H1 (cell line): ENCODE data around the gene MARS1. TPM values are rescaled to one million over a fixed set of nuclear protein-coding genes. Genes with fewer than 3 reads are reported as not detected.
"Not testable (repeated sequence)": the region's sequence is repeated elsewhere in the genome, so short reads cannot be mapped to it uniquely, and the experiment has no call there.

Source experiments
- CTCF ChIA-PET: fragments of 300-600 bp; sonication (Branson Sonifier 250); formaldehyde crosslinking; loops from one replicate; lab custom pipeline; 2021; ENCODE audit not compliant: partially characterized antibody; lab: Charles Lee
- POLR2A ChIA-PET: fragments of 300-600 bp; sonication (Branson Sonifier 250); formaldehyde crosslinking; loops from one replicate; lab custom pipeline; 2021; ENCODE audit warnings: inconsistent platforms; ENCODE audit not compliant: partially characterized antibody; lab: Charles Lee
- DNase-seq, 2 experiments: peaks; one replicate each; pipeline versions ENCODE4 v3.0.0 to v3.0.0-alpha.2; 2010 to 2022; ENCODE audit warnings: low spot score in 2 of 2, low read depth in 1 of 2, mixed read lengths in 1 of 2
- FAIRE-seq: peaks from 2 replicates; lab custom pipeline; 2011; peaks lifted over from hg19 to GRCh38; lab: Jason Lieb, UNC
- H2AFZ ChIP-seq: 2 replicates; pipeline ENCODE4 v1.8.1; 2012; ENCODE audit warnings: low read length, inconsistent platforms
- H2AK5ac ChIP-seq: 2 replicates; pipeline ENCODE4 v1.6.1; 2013; ENCODE audit warnings: low read depth, low read length
- H2BK120ac ChIP-seq: replicated peaks from 2 replicates; pipeline ENCODE3; 2013; ENCODE audit warnings: low read depth, low read length, inconsistent platforms
- H2BK12ac ChIP-seq: 2 replicates; pipeline ENCODE4 v1.6.1; 2013; ENCODE audit warnings: low read depth, low read length
- H2BK15ac ChIP-seq: 2 replicates; pipeline ENCODE4 v1.6.1; 2013; ENCODE audit warnings: low read length
- H2BK20ac ChIP-seq: 2 replicates; pipeline ENCODE4 v1.6.1; 2013; ENCODE audit warnings: low read length
- H2BK5ac ChIP-seq: 2 replicates; pipeline ENCODE4 v1.6.1; 2013; ENCODE audit warnings: low read depth, low read length
- H3K14ac ChIP-seq: 2 replicates; pipeline ENCODE4 v1.6.1; 2013; ENCODE audit warnings: inconsistent platforms; ENCODE audit not compliant: insufficient read length
- H3K18ac ChIP-seq: 2 replicates; pipeline ENCODE4 v1.6.1; 2013; ENCODE audit warnings: low read length; ENCODE audit errors: extremely low read depth
- H3K23ac ChIP-seq: 2 replicates; pipeline ENCODE4 v1.6.1; 2013; ENCODE audit warnings: inconsistent platforms; ENCODE audit not compliant: insufficient read length
- H3K23me2 ChIP-seq: 2 replicates; pipeline ENCODE4 v1.6.1; 2013; ENCODE audit warnings: low read depth, low read length
- H3K27ac ChIP-seq: 2 replicates; pipeline ENCODE4 v1.6.1; 2011; ENCODE audit warnings: low read depth, low read length, inconsistent platforms
- H3K27me3 ChIP-seq, 4 experiments: replicated peaks in 1 of 4; 1 replicate in 1 of 4; 2 replicates in 3 of 4; pipeline versions ENCODE4 v1.6.1 to v1.8.1; 2011 to 2013; ENCODE audit warnings: low read length in 3 of 4, mild to moderate bottlenecking in 3 of 4, inconsistent platforms in 2 of 4, mixed read lengths in 2 of 4, moderate library complexity in 1 of 4; ENCODE audit not compliant: control insufficient read depth in 3 of 4, insufficient read depth in 3 of 4; ENCODE audit errors: extremely low read depth in 1 of 4
- H3K36me3 ChIP-seq, 4 experiments: 2 replicates each; pipeline versions ENCODE4 v1.6.1 to v1.8.1; 2011 to 2013; ENCODE audit warnings: mild to moderate bottlenecking in 4 of 4, low read length in 3 of 4, moderate library complexity in 2 of 4, control low read depth in 1 of 4, inconsistent platforms in 1 of 4; ENCODE audit not compliant: insufficient read depth in 4 of 4, control insufficient read depth in 2 of 4
- H3K4ac ChIP-seq: replicated peaks from 2 replicates; pipeline ENCODE3; 2013; ENCODE audit warnings: low read length, low read depth, mixed read lengths, inconsistent platforms; ENCODE audit not compliant: insufficient read length
- H3K4me1 ChIP-seq, 4 experiments: replicated peaks in 1 of 4; 1 replicate in 1 of 4; 2 replicates in 3 of 4; pipeline versions ENCODE4 v1.6.1 to v1.8.1; 2011 to 2013; ENCODE audit warnings: low read length in 3 of 4, inconsistent platforms in 2 of 4, mixed read lengths in 1 of 4; ENCODE audit not compliant: insufficient read depth in 4 of 4, control insufficient read depth in 3 of 4
- H3K4me2 ChIP-seq, 2 experiments: 2 replicates each; pipeline versions ENCODE4 v1.6.1 to v1.8.1; 2011 to 2013; ENCODE audit warnings: low read depth in 2 of 2, low read length in 2 of 2, control low read depth in 1 of 2, inconsistent platforms in 1 of 2, mild to moderate bottlenecking in 1 of 2; ENCODE audit not compliant: insufficient read depth in 1 of 2
- H3K4me3 ChIP-seq, 4 experiments: fragments of 200-600, 300-600 bp in 1 of 4; sonication (generic), shearing (Covaris generic), sonication (Bioruptor Twin) in 1 of 4; 2 replicates each; pipeline versions ENCODE4 v1.5.1 to v1.8.1; 2011 to 2016; ENCODE audit warnings: low read length in 4 of 4, low read depth in 3 of 4, control low read depth in 2 of 4, inconsistent platforms in 2 of 4, mild to moderate bottlenecking in 2 of 4, mixed read lengths in 1 of 4, moderate library complexity in 1 of 4; ENCODE audit not compliant: insufficient read depth in 2 of 4; ENCODE audit errors: extremely low read depth in 1 of 4
- H3K56ac ChIP-seq: replicated peaks from 2 replicates; pipeline ENCODE3; 2013; ENCODE audit warnings: low read depth, mild to moderate bottlenecking, mixed read lengths, low read length, inconsistent platforms; ENCODE audit not compliant: insufficient read length
- H3K79me1 ChIP-seq: 2 replicates; pipeline ENCODE4 v1.6.1; 2013; ENCODE audit warnings: low read depth, low read length, control low read depth
- H3K79me2 ChIP-seq, 2 experiments: 2 replicates each; pipeline versions ENCODE4 v1.6.1 to v1.8.1; 2012 to 2013; ENCODE audit warnings: low read length in 2 of 2, mild to moderate bottlenecking in 2 of 2, inconsistent platforms in 1 of 2; ENCODE audit not compliant: insufficient read depth in 2 of 2, control insufficient read depth in 1 of 2
- H3K9ac ChIP-seq, 4 experiments: replicated peaks in 1 of 4; 1 replicate in 1 of 4; 2 replicates in 3 of 4; pipeline versions ENCODE4 v1.6.1 to v1.8.1; 2011 to 2013; ENCODE audit warnings: low read depth in 3 of 4, low read length in 3 of 4, control low read depth in 2 of 4, mild to moderate bottlenecking in 2 of 4, moderate library complexity in 2 of 4, inconsistent platforms in 1 of 4; ENCODE audit errors: extremely low read depth in 1 of 4
- H3K9me3 ChIP-seq, 2 experiments: 2 replicates each; pipeline versions ENCODE4 v1.6.1 to v1.8.1; 2012 to 2013; ENCODE audit warnings: mild to moderate bottlenecking in 2 of 2, moderate library complexity in 2 of 2, control low read depth in 1 of 2, inconsistent platforms in 1 of 2, low read depth in 1 of 2, low read length in 1 of 2, mixed read lengths in 1 of 2; ENCODE audit not compliant: insufficient read depth in 2 of 2
- H4K20me1 ChIP-seq, 2 experiments: replicated peaks in 1 of 2; 2 replicates each; pipeline versions ENCODE3 to v1.8.1; 2011 to 2013; ENCODE audit warnings: inconsistent platforms in 2 of 2, low read length in 2 of 2, mild to moderate bottlenecking in 1 of 2; ENCODE audit not compliant: insufficient read depth in 2 of 2, control insufficient read depth in 1 of 2
- H4K5ac ChIP-seq: 2 replicates; pipeline ENCODE4 v1.6.1; 2013; ENCODE audit warnings: low read length, low read depth, mixed read lengths, inconsistent platforms; ENCODE audit not compliant: insufficient read length
- H4K8ac ChIP-seq: 2 replicates; pipeline ENCODE4 v1.8.0; 2013; ENCODE audit warnings: mild to moderate bottlenecking, moderate library complexity, low read length, inconsistent platforms; ENCODE audit not compliant: insufficient read depth; ENCODE audit errors: extremely low read depth
- H4K91ac ChIP-seq: replicated peaks from 2 replicates; pipeline ENCODE3; 2013; ENCODE audit warnings: low read length, mixed read lengths, inconsistent platforms; ENCODE audit not compliant: insufficient read length
- WGBS, 2 experiments: shearing (Covaris generic) in 1 of 2; methylation state at CpG; one replicate each; pipeline versions ENCODE4 v1.1.6 to v1.1.7; 2013 to 2015; ENCODE audit warnings: low lambda C conversion rate in 2 of 2, mixed read lengths in 2 of 2, inconsistent platforms in 1 of 2, low coverage in 1 of 2, missing lambda C conversion rate in 1 of 2; ENCODE audit not compliant: insufficient replicate concordance in 2 of 2, insufficient coverage in 1 of 2, insufficient read length in 1 of 2; ENCODE audit errors: extremely low coverage in 1 of 2, missing lambda C conversion rate in 1 of 2; 5-methylcytosine and 5-hydroxymethylcytosine counted together
- polyA plus RNA-seq, 7 experiments: library from polyadenylated mRNA; depleted of rRNA in 3 of 7; stranded (reverse) in 5 of 7; unstranded in 2 of 7; fragments of >200 nt in 5 of 7; fragments of 200-250 nt in 2 of 7; gene quantifications; 1 replicate in 5 of 7; 2 replicates in 1 of 7; 4 replicates in 1 of 7; pipeline versions ENCODE4 v1.2.1 to v1.2.3, GENCODE V29; 2011 to 2013; ENCODE audit warnings: missing spikeins in 2 of 7, mixed read lengths in 2 of 7
- total RNA-seq: library from RNA; stranded (reverse); fragmentation: NEBNext Ultra II Directional; extraction: Animal tissue kit (Norgen Biotek cat#: 25700); gene quantifications from 2 replicates; pipeline ENCODE4 v1.2.1, GENCODE V29; 2021

The MARS1 gene
- total and polyA plus RNA-seq, 2 of the 8 experiments (the other 6 are each of a cell fraction or from before 2014, with no cell fraction given) = 194 to 407 TPM

DNA sequence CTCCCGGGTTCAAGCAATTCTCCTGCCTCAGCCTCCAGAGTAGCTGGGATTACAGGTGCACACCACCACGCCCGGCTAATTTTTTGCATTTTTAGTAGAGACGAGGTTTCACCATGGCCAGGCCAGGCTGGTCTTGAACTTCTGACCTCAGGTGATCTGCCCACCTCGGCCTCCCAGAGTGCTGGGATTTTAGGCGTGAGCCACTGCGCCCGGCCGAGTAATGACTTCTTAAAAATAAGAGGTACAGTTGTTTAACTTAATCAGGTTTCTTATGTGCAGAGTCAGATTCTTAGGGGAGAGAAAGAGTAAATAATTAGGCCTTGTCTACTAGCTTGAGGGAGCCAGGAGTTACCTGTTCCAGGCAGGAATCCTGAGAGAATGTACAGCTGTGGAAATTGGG is 26.4 kb downstream of the MARS1 start:
- H3K9ac ChIP-seq, H3K27me3 ChIP-seq, H3K4me2 ChIP-seq, FAIRE-seq, H3K27ac ChIP-seq, H2BK120ac ChIP-seq, H3K4ac ChIP-seq, H3K4me1 ChIP-seq, H4K8ac ChIP-seq, H2BK12ac ChIP-seq, H2BK15ac ChIP-seq, H3K4me3 ChIP-seq, H3K23me2 ChIP-seq, H4K91ac ChIP-seq, H3K14ac ChIP-seq, H2BK5ac ChIP-seq, H3K9me3 ChIP-seq, H3K79me1 ChIP-seq, H3K56ac ChIP-seq, H3K23ac ChIP-seq, H2AK5ac ChIP-seq, DNase-seq, H2AFZ ChIP-seq, H3K18ac ChIP-seq, H2BK20ac ChIP-seq, H4K5ac ChIP-seq: not testable (repeated sequence)
- Histone ChIP-seq H3K79me2 (peaks cover 0 to 14% of the 10 kb centered on the region in 2 experiments; a peak in 2 of 4 replicates), H3K36me3 (peaks cover 54 to 93% (median 73%) of the 10 kb centered on the region in 4 experiments), H4K20me1 (peaks cover 7 to 16% of the 10 kb centered on the region in 2 experiments)
- ChIA-PET POLR2A (interaction anchor here (0.5 to 3.7 kb wide), 4 partner anchors 10 to 288 kb away, joined by 3 to 25 read pairs (median 6); partner anchors contain the start of gene MBD6), CTCF (interaction anchor here (0.6 to 1.2 kb wide), 5 partner anchors 9 to 1168 kb away, joined by 3 to 6 read pairs (median 3); partner anchors contain the start of gene MARS1)
- 97% methylated on average over 9 of the region's 9 CpGs; no CpG with 5 or more reads in 1 of the 2 experiments for WGBS, 2 experiments
